Astrocyte (in vitro differentiated cells and primary cell): Measurements from ENCODE around the gene CLDN22.
"Not testable (repeated sequence)": the region's sequence is repeated elsewhere in the genome, so short reads cannot be mapped to it uniquely, and the experiment has no call there.

Experiments used
- CTCF ChIP-seq: IDR thresholded peaks from 2 replicates; pipeline ENCODE4 v1.5.1; 2011; ENCODE audit warnings: low read depth, mild to moderate bottlenecking, inconsistent platforms, low read length, moderate library complexity; ENCODE audit not compliant: insufficient read depth
- EZH2 ChIP-seq: IDR thresholded peaks from 2 replicates; pipeline ENCODE4 v1.6.1; 2012; ENCODE audit warnings: mild to moderate bottlenecking, low read length, inconsistent platforms; ENCODE audit not compliant: insufficient read depth

GRCh38 chr4:183326387-183326786, 6.3 kb upstream of the CLDN22 start:
- TF ChIP-seq CTCF, EZH2: not testable (repeated sequence)
